GM12872 (cell line): ENCODE measurements around the gene MBNL3.

Experiments
- CTCF ChIP-seq: IDR thresholded peaks from 3 replicates; pipeline ENCODE4 v1.5.1; 2011; ENCODE audit warnings: low read depth, mild to moderate bottlenecking, low read length, moderate library complexity; ENCODE audit not compliant: insufficient read depth

Gene MBNL3

GRCh38 chrX:132373610-132374009 lies 115.2 kb downstream of the MBNL3 start:
- no peak for TF ChIP-seq CTCF

- no peak for TF ChIP-seq CTCF
These were observed 119.1 kb downstream of the MBNL3 start for GRCh38 chrX:132369617-132370326.

GRCh38 chrX:132367984-132368383 lies 120.9 kb downstream of the MBNL3 start:
- TF ChIP-seq CTCF, result no peak

- TF ChIP-seq CTCF, result no peak
These were observed 121.5 kb downstream of the MBNL3 start for GRCh38 chrX:132367314-132367713.

- TF ChIP-seq CTCF, result no peak
These were observed 123.3 kb downstream of the MBNL3 start for GRCh38 chrX:132365490-132365889.

GRCh38 chrX:132364313-132364712 lies 124.5 kb downstream of the MBNL3 start:
- TF ChIP-seq CTCF, result no peak

GRCh38 chrX:132353430-132353829 lies 135.4 kb downstream of the MBNL3 start:
- TF ChIP-seq CTCF, result no peak
